Measurements from ENCODE around the gene CYB5D1. TPM values are rescaled to one million over a fixed set of nuclear protein-coding genes. Genes with fewer than 3 reads are reported as not detected.
A peak's percentile ranks its signal among the peaks of the same experiment; 100 is the strongest.

Gene CYB5D1
- total RNA-seq, 1 donor, result 8.8 TPM

- Histone ChIP-seq H3K27me3 (ENCODE audit: insufficient read depth, low read length) (no peaks in the 10 kb centered on the region), H3K9me3 (ENCODE audit: low read depth, low read length) (no peaks in the 10 kb centered on the region), H3K4me3 (ENCODE audit: low read length) (no peak overlapping the region), H3K4me1 (ENCODE audit: insufficient read depth, low read length) (no peaks in the 10 kb centered on the region)
Measured at GRCh38 chr17:7825206-7825990, 32.4 kb upstream of the CYB5D1 start.

DNA sequence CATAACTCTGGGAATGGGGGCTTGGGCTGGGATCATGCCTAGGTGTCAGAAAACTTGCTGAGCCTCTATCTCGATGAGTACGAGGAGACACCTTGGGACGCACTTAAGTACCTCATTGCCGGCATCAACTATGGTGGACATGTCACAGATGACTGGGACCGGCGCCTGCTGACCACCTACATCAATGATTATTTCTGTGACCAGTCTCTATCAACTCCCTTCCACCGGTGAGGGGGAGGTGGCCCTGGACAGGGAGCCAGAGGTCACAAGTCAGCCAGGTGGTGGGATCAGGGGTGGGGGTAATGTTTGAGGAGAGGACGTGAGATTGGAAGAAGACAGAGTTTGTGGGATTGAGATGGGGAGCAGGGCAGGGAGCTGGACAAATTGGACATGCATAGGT lies 27.2 kb upstream of the CYB5D1 start:
- Histone ChIP-seq H3K9me3 (ENCODE audit: low read depth, low read length) (no peaks in the 10 kb centered on the region), H3K4me3 (ENCODE audit: low read length) (no peak overlapping the region), H3K27me3 (ENCODE audit: insufficient read depth, low read length) (no peaks in the 10 kb centered on the region), H3K4me1 (ENCODE audit: insufficient read depth, low read length) (peaks cover 16% of the 10 kb centered on the region)

GRCh38 chr17:7831233-7831632 lies 26.6 kb upstream of the CYB5D1 start:
- Histone ChIP-seq H3K9me3 (ENCODE audit: low read depth, low read length) (no peaks in the 10 kb centered on the region), H3K4me1 (ENCODE audit: insufficient read depth, low read length) (peaks cover 21% of the 10 kb centered on the region), H3K4me3 (ENCODE audit: low read length) (no peak overlapping the region), H3K27me3 (ENCODE audit: insufficient read depth, low read length) (no peaks in the 10 kb centered on the region)

DNA sequence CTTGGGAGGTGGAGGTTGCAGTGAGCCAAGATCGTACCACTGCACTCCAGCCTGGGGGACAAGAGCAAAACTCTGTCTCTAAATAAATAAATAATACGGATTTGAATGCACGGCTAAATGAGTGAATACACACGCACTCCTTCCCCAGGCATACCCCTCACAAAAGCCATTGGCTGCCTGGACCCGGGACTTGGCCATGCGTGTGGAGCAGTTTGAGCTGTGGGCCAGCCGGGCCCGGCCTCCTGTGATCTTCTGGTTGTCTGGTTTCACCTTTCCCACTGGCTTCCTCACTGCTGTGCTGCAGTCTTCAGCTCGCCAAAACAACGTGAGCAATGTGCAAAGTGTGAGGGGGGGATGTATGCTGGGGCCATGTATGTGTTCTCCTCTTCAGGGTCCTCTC lies 25.4 kb upstream of the CYB5D1 start:
- Histone ChIP-seq H3K4me3 (ENCODE audit: low read length) (no peak overlapping the region), H3K27me3 (ENCODE audit: insufficient read depth, low read length) (no peaks in the 10 kb centered on the region), H3K4me1 (ENCODE audit: insufficient read depth, low read length) (peaks cover 33% of the 10 kb centered on the region), H3K9me3 (ENCODE audit: low read depth, low read length) (no peaks in the 10 kb centered on the region)

GRCh38 chr17:7833011-7833794 lies 24.6 kb upstream of the CYB5D1 start:
- peaks cover 39% of the 10 kb centered on the region for H3K4me1 ChIP-seq (ENCODE audit: insufficient read depth, low read length)
- no peaks in the 10 kb centered on the region for H3K27me3 ChIP-seq (ENCODE audit: insufficient read depth, low read length)
- peak overlapping the region; percentile 75 for H3K4me3 ChIP-seq (ENCODE audit: low read length)
- H3K9me3 ChIP-seq (ENCODE audit: low read depth, low read length), result no peaks in the 10 kb centered on the region

DNA sequence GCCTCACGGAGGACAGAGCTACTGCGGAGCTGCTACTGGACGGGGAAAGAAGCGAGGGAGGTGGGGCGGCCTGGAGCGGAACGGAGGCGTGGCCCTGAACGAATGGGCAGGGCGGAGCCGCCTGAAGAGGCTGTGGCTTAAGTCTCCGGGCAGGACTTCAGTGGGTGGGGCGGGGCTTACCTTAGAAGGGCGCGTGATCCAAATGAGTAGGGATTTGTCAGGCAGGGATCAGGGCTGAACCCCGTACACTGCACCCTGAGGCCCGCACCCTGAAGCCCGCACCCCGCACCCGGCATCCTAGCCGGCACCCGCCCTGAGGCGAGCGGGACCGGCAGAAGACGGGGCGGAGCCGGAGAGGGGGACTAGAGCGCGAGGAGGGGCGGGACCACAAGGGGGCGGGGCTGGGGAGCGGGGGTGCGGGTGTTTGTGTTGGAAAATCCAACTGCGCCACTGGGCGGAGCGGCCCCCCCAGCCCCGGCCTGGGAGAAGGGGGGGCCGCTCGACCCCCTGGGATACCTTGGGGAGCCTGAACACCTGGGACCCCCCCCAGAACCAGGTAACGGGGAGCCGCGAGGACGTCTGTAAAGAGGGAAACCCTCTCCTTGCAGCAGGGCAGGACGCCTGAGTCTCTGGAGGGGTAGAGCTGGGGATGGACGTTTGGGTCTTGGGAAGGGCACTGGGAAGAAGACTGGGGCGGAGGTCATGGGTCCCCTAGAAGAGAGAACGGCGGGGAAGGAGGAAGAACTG lies 23.8 kb upstream of the CYB5D1 start, which contains the start of gene KDM6B:
Gene KDM6B (plus strand): TSS at position 423 of the 747 bp plus-strand sequence. CDS start 11,338 bp downstream, outside the sequence.
- Histone ChIP-seq H3K4me3 (ENCODE audit: low read length) (peak within 1 kb of the TSS; percentile 75), H3K4me1 (ENCODE audit: insufficient read depth, low read length) (peaks cover 45% of the 10 kb centered on the region), H3K27me3 (ENCODE audit: insufficient read depth, low read length) (no peaks in the 10 kb centered on the region)

DNA sequence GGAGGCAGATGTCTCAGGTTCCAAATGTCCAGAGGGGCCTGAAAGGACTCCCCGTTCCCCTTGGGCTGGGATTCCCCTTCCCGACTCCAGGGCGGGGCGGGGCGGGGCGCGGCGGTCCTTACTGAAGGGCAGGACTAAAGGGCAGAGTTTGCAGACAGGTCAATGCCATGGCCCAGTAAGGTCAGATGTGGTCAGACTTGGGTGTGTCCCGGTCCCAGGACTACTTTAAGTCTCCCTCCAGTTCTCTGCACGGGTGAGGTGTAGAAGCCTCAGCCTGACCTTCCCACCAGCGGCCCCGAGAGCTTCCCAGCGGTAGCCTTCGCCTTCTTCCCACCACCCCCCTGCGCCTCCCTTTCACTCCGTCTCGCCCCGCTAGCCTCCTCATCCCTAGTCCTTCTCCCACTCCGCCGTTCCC lies 23.3 kb upstream of the CYB5D1 start:
- Histone ChIP-seq H3K9me3 (ENCODE audit: low read depth, low read length) (no peaks in the 10 kb centered on the region), H3K4me3 (ENCODE audit: low read length) (peak overlapping the region; percentile 75), H3K4me1 (ENCODE audit: insufficient read depth, low read length) (peaks cover 51% of the 10 kb centered on the region), H3K27me3 (ENCODE audit: insufficient read depth, low read length) (no peaks in the 10 kb centered on the region)

More for the DNA sequence above, 23.8 kb upstream of the CYB5D1 start, which contains the start of gene KDM6B:
- H3K9me3 ChIP-seq (ENCODE audit: low read depth, low read length), result no peaks in the 10 kb centered on the region

DNA sequence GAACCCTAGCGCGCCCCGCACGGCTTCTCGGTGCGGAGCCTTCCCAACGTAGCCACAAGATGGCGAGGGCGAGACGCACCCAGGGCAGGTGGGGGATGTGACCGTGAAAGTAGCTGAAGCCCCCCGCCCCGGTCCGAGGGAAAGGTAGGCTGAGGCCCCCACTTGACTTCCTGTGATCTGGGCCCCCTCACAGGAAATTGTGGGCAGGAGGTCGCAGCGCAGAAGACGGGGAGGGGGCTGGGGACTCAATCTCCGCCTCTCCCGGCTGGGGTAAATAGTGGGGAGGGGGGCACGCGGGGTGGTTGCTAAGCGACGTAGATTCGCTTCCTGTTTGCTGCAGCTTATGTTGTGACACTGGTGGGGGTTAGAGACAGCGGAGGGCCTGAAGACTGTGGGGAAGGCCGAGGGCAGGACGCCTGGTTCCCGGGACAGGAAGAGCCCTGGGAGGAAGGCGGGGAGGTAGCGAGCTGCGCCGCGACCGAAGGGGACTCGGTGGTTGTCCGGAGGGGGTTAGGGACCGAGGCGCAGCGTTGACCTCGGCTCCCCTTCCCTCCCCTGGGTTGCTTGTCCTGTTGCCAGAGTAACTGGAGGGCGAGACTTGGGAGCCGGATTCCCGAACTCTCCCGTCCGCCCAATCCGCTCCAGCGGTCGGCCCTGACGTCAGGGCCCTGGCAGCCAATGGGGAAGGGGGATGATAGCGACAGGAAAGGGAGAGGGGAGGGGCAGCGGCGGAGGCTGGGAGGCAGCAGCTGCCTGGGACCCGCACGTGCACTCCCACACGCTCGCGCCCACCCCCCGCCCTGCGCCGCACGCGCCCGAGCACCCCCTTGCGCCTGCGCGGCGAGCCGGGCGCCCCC lies 22.6 kb upstream of the CYB5D1 start:
- H3K4me3 ChIP-seq (ENCODE audit: low read length), result peak overlapping the region; percentile 75
- H3K9me3 ChIP-seq (ENCODE audit: low read depth, low read length), result no peaks in the 10 kb centered on the region
- H3K27me3 ChIP-seq (ENCODE audit: insufficient read depth, low read length), result no peaks in the 10 kb centered on the region
- H3K4me1 ChIP-seq (ENCODE audit: insufficient read depth, low read length), result peaks cover 57% of the 10 kb centered on the region

DNA sequence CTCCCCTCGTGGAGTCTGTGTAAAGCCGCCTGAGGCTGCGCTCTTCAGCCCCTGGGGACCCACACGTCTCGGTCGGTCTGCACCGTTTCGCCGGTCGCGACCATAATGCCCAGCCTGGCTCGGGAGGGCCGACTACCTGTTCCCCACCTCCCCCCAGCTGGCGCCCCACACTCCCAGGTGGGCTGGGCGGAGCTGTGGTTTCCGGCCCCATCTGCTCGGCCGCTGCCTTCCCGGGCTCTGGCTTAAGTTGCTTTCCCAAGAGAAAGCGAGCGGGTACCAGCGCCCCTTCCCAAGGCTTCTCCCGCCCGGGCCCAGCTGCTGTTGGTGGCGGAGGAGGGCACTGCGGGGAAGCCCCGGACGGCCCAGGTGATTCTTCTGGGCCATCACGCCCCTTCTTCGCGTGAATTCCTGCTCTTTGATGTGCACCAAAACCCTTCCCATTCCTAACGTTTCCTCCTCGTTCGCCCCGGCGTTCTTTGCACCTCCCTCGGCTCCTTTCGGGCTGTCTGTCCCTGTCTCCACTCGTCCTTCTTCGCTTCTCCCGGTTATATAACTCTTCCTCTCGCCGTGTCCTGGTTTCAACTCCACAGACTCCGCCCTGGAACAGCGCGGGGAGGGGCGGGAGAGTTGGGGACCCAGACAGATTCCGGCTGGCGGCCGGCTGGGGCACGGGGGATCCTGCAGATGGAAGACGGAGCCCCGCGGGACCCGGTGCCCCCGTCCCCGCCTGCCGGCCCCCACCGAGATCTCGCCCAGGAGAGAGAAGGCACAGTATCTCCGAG lies 21.8 kb upstream of the CYB5D1 start:
- Histone ChIP-seq H3K9me3 (ENCODE audit: low read depth, low read length) (no peaks in the 10 kb centered on the region), H3K27me3 (ENCODE audit: insufficient read depth, low read length) (no peaks in the 10 kb centered on the region), H3K4me1 (ENCODE audit: insufficient read depth, low read length) (peaks cover 66% of the 10 kb centered on the region), H3K4me3 (ENCODE audit: low read length) (peak overlapping the region; percentile 75)

- Histone ChIP-seq H3K4me3 (ENCODE audit: low read length) (peak overlapping the region; percentile 75), H3K9me3 (ENCODE audit: low read depth, low read length) (no peaks in the 10 kb centered on the region), H3K27me3 (ENCODE audit: insufficient read depth, low read length) (no peaks in the 10 kb centered on the region), H3K4me1 (ENCODE audit: insufficient read depth, low read length) (peaks cover 71% of the 10 kb centered on the region)
Measured at GRCh38 chr17:7836596-7837407, 21.0 kb upstream of the CYB5D1 start.

- H3K27me3 ChIP-seq (ENCODE audit: insufficient read depth, low read length), result no peaks in the 10 kb centered on the region
- H3K9me3 ChIP-seq (ENCODE audit: low read depth, low read length), result no peaks in the 10 kb centered on the region
- H3K4me1 ChIP-seq (ENCODE audit: insufficient read depth, low read length), result peaks cover 77% of the 10 kb centered on the region
- H3K4me3 ChIP-seq (ENCODE audit: low read length), result peak overlapping the region; percentile 16
Measured at GRCh38 chr17:7837408-7838088, 20.3 kb upstream of the CYB5D1 start.

GRCh38 chr17:7838090-7839075 lies 19.4 kb upstream of the CYB5D1 start:
- Histone ChIP-seq H3K4me1 (ENCODE audit: insufficient read depth, low read length) (peaks cover 73% of the 10 kb centered on the region), H3K4me3 (ENCODE audit: low read length) (peak overlapping the region; percentile 34)

More at GRCh38 chr17:7838090-7839075, 19.4 kb upstream of the CYB5D1 start:
- no peaks in the 10 kb centered on the region for H3K27me3 ChIP-seq (ENCODE audit: insufficient read depth, low read length)
- H3K9me3 ChIP-seq (ENCODE audit: low read depth, low read length), result no peaks in the 10 kb centered on the region
